DND-41 (cell line): ENCODE results near the gene IQCM.

Experiments
- CTCF ChIP-seq: IDR thresholded peaks from 2 replicates; pipeline ENCODE4 v1.5.1; 2012; ENCODE audit warnings: borderline replicate concordance, low read length, moderate library complexity, mild to moderate bottlenecking; ENCODE audit not compliant: poor library complexity, severe bottlenecking; ENCODE audit errors: extremely low read depth
- EZH2 ChIP-seq: IDR thresholded peaks from 3 replicates; pipeline ENCODE4 v1.6.1; 2012; ENCODE audit warnings: borderline replicate concordance, low read depth, mild to moderate bottlenecking, moderate library complexity, low read length, inconsistent platforms; ENCODE audit not compliant: severe bottlenecking

DNA sequence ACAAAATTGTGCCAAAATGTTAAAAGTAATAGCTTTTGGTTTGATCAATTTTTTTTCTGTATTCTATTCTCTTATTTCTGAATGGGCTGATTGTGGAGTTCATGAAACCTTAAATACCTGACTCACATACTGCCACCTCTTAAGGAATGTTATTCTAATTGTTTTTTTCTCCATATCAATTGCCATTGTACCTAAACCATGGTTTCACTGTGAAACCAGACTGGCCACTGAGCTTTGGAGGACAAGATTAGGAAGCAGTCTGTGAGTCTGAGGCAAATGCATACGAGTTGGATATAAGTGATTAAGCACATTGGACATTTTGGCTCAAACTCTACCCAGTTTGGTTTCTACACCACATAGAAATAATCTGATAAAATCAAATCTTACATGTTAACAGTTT, 184.0 kb downstream of the IQCM start:
- TF ChIP-seq EZH2 (no peak), CTCF (no peak)
